Gastrocnemius medialis (tissue), 4 donors: ENCODE data around the gene MVB12A. TPM values are rescaled to one million over a fixed set of nuclear protein-coding genes. Genes with fewer than 3 reads are reported as not detected.

Source experiments
- ATAC-seq, 2 donors: fragments of 150-250 bp; one replicate each; pipeline ENCODE4 v1.9.1; 2016
- DNase-seq, 2 donors: peaks; one replicate each; pipeline ENCODE4 v3.0.0-alpha.2; 2019
- H3K27ac ChIP-seq, 4 donors: fragments of 200-600 bp; sonication (generic); 1 replicate in 1 of 4; 2 replicates in 3 of 4; pipeline ENCODE4 v1.5.1; 2016 to 2018; ENCODE audit warnings: mild to moderate bottlenecking in 2 of 4, moderate library complexity in 1 of 4
- H3K27me3 ChIP-seq, 3 donors: fragments of 200-600 bp; sonication (generic) in 2 of 3; 1 replicate in 1 of 3; 2 replicates in 2 of 3; pipeline versions ENCODE4 v1.5.1 to v1.6.0; 2016 to 2019; ENCODE audit warnings: mild to moderate bottlenecking in 1 of 3, moderate library complexity in 1 of 3
- H3K36me3 ChIP-seq, 2 donors: fragments of 200-600 bp; sonication (generic) in 1 of 2; one replicate each; pipeline ENCODE4 v1.5.1; 2017 to 2018
- H3K4me1 ChIP-seq, 2 donors: fragments of 200-600 bp; sonication (generic) in 1 of 2; one replicate each; pipeline ENCODE4 v1.5.1; 2016 to 2017; ENCODE audit warnings: mild to moderate bottlenecking in 2 of 2
- H3K4me3 ChIP-seq, 4 donors: fragments of 200-600 bp; sonication (generic) in 3 of 4; 1 replicate in 1 of 4; 2 replicates in 3 of 4; pipeline ENCODE4 v1.5.1; 2016 to 2019; ENCODE audit warnings: mild to moderate bottlenecking in 2 of 4
- H3K9me3 ChIP-seq, 3 donors: fragments of 200-600 bp; sonication (generic) in 2 of 3; 1 replicate in 1 of 3; 2 replicates in 2 of 3; pipeline ENCODE4 v1.5.1; 2016 to 2019
- POLR2A ChIP-seq, 2 donors: fragments of 450-650 bp; IDR thresholded peaks; one replicate each; pipeline ENCODE4 v1.6.1; 2017; ENCODE audit warnings: antibody characterized with exemption in 2 of 2, mild to moderate bottlenecking in 2 of 2, moderate library complexity in 2 of 2
- in situ Hi-C, 4 donors: fragments of 200-750 bp; cut with MboI; loops; one replicate each; pipeline versions ENCODE4 v1.15.0 to v1.8.0; 2017; ENCODE audit warnings: low sequenced_read_pairs in 4 of 4
- intact Hi-C: fragments of 100-400 bp; cut with DNase I; formaldehyde crosslinking; loops from one replicate; pipeline ENCODE4 v1.15.1; 2023; ENCODE audit warnings: low total_unique reads
- total RNA-seq, 4 donors: library from RNA; depleted of rRNA; stranded (reverse); fragments of >200 nt; gene quantifications; one replicate each; pipeline versions ENCODE4 v1.1.0 to v1.2.3, GENCODE V29; 2016
- TF ChIP-seq, protein P1 (sequence below), 5 experiments: fragments of 450-650 bp in 3 of 5; fragments of 200-600 bp in 2 of 5; sonication (generic) in 2 of 5; IDR thresholded peaks in 4 of 5; conservative IDR thresholded peaks in 1 of 5; 1 replicate in 4 of 5; 2 replicates in 1 of 5; pipeline ENCODE4 v1.5.1; 2016 to 2019; ENCODE audit warnings: antibody characterized with exemption in 5 of 5, mild to moderate bottlenecking in 3 of 5, moderate library complexity in 3 of 5

Gene MVB12A
- total RNA-seq, 4 donors from 2014 or later = 35.8 to 62.7 (median 52.3) TPM

DNA sequence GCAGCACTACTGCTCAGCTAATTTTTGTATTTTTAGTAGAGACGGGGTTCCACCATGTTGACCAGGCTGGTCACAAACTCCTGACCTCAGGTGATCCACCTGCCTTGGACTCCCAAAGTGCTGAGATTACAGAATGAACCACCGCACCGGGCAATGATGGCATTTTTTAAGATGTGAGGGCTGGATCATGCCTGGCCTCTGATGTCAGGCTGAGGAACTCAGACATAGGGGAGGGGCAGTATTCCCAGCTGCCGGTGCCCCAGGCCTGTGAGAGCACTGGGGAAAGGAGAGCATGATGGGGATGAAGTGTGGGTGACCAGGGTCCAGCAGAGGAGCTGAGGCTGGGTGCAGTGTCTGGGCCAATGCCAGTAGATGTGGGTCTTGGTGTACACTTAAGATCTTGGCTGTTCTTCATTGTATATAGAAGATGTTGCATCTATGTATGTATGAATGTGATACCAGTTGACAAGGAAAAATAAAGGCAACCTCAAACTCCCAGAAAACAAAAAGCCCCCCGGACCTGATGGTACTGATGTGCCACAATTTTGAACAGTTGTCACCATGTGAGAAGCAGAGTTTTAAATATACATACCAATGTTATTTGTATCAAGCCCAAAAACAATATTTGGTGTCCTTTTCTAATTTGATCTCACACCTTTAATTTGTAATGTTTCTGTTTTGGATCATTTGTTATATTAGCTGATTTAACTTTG, 39.3 kb upstream of the MVB12A start:
- H3K9me3 ChIP-seq = no peaks in the 10 kb centered on the region
- ATAC-seq (no peak), DNase-seq (no peak)
- no peak for TF ChIP-seq POLR2A (IDR thresholded peaks at IDR 0.05)
- TF ChIP-seq, protein P1, sequence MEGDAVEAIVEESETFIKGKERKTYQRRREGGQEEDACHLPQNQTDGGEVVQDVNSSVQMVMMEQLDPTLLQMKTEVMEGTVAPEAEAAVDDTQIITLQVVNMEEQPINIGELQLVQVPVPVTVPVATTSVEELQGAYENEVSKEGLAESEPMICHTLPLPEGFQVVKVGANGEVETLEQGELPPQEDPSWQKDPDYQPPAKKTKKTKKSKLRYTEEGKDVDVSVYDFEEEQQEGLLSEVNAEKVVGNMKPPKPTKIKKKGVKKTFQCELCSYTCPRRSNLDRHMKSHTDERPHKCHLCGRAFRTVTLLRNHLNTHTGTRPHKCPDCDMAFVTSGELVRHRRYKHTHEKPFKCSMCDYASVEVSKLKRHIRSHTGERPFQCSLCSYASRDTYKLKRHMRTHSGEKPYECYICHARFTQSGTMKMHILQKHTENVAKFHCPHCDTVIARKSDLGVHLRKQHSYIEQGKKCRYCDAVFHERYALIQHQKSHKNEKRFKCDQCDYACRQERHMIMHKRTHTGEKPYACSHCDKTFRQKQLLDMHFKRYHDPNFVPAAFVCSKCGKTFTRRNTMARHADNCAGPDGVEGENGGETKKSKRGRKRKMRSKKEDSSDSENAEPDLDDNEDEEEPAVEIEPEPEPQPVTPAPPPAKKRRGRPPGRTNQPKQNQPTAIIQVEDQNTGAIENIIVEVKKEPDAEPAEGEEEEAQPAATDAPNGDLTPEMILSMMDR (IDR thresholded peaks at IDR 0.05 in 4 of 5, conservative IDR thresholded peaks at IDR 0.05 in 1 of 5) = no peak
- H3K4me3 ChIP-seq = no peak overlapping the region
- H3K27me3 ChIP-seq = no peaks in the 10 kb centered on the region
- intact Hi-C loops (no loop called here), in situ Hi-C loops (no loop called here)
- peak overlapping the region in 1 of 4 donors; percentile 48 for H3K27ac ChIP-seq
- H3K36me3 ChIP-seq = no peaks in the 10 kb centered on the region
- peaks cover 11 to 15% of the 10 kb centered on the region in 2 donors for H3K4me1 ChIP-seq

DNA sequence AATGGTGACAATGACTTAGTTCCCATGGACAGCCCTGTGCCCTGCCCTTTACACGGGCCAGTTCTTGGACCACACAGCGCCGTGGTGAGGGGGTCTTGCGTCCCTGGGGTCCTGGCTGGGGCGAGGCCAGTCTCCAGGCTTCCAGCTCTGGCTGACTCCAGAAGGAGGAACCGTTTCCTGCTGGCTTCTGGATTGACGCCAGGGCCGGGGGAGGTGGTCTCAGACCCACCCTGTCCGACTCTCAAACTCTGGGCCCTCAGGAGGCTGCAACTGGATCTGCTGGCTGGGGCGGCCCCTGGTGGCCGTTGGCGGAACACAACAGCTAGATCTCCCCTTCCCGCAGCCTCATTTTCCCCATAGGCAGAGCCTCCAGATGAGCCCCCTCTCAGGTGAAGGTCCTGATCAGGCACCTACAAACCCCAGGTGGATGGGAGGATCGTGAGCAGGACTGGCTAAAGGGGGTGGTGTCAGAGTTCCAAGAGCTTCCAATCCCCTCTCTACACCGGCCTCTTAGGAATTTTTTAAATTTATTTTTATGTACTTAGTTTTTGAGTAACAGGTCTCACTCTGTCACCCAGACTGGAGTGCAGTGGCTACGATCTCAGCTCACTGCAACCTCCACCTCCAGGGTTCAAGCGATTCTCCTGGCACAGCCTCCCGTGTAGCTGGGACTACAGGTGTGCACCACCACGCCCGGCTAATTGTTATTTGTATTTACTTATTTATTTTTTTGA, 33.8 kb upstream of the MVB12A start:
- no peak overlapping the region for H3K4me3 ChIP-seq
- intact Hi-C loops (loop anchor here (1.0 kb wide), 1 partner anchor 40 kb away; no protein-coding TSS in a partner anchor), in situ Hi-C loops (loop anchor here (5.0 kb wide), 1 partner anchor 39 kb away; no protein-coding TSS in a partner anchor)
- peak in 1 of 2 donors; percentile 44 for DNase-seq
- peaks cover 8 to 16% (median 15%) of the 10 kb centered on the region in 3 donors for H3K27me3 ChIP-seq
- ATAC-seq = peak; percentile 50 to 58
- H3K36me3 ChIP-seq = no peaks in the 10 kb centered on the region
- peaks cover 4 to 6% of the 10 kb centered on the region in 2 donors for H3K4me1 ChIP-seq
- H3K9me3 ChIP-seq = no peaks in the 10 kb centered on the region
- H3K27ac ChIP-seq = no peak overlapping the region
- TF ChIP-seq, protein P1 (IDR thresholded peaks at IDR 0.05 in 4 of 5, conservative IDR thresholded peaks at IDR 0.05 in 1 of 5) = peak; percentile 87 to 96 (median 92)
- TF ChIP-seq POLR2A (IDR thresholded peaks at IDR 0.05) = no peak

DNA sequence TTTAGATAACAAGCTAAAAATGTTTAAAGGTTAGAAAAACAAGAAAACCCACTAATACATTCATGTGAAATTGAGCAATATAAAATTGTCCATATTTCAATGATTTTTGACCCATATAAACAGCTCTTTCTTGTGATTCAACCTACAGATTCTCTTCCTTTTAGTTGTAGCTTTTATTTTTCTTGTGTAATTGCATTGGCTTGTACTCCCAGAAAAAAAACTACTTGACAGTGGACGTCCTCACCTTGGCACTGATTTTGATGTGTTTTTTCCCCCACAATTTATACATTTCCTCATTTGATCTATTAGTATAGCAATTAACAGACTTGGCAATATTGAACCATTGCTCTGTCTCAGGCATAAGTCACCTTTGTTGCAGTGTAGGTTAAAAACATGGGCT, 30.6 kb upstream of the MVB12A start:
- ATAC-seq (no peak), DNase-seq (no peak)
- Histone ChIP-seq H3K27me3 (peaks cover 16 to 29% (median 27%) of the 10 kb centered on the region in 3 donors), H3K36me3 (no peaks in the 10 kb centered on the region), H3K4me3 (no peak overlapping the region), H3K4me1 (peaks cover 6% of the 10 kb centered on the region in 2 donors), H3K27ac (no peak overlapping the region), H3K9me3 (no peaks in the 10 kb centered on the region)
- TF ChIP-seq, protein P1 (IDR thresholded peaks at IDR 0.05 in 4 of 5, conservative IDR thresholded peaks at IDR 0.05 in 1 of 5) = no peak
- TF ChIP-seq POLR2A (IDR thresholded peaks at IDR 0.05) = no peak
- intact Hi-C loops (no loop called here), in situ Hi-C loops (loop anchor here (5.0 kb wide), 1 partner anchor 42 kb away; no protein-coding TSS in a partner anchor)

DNA sequence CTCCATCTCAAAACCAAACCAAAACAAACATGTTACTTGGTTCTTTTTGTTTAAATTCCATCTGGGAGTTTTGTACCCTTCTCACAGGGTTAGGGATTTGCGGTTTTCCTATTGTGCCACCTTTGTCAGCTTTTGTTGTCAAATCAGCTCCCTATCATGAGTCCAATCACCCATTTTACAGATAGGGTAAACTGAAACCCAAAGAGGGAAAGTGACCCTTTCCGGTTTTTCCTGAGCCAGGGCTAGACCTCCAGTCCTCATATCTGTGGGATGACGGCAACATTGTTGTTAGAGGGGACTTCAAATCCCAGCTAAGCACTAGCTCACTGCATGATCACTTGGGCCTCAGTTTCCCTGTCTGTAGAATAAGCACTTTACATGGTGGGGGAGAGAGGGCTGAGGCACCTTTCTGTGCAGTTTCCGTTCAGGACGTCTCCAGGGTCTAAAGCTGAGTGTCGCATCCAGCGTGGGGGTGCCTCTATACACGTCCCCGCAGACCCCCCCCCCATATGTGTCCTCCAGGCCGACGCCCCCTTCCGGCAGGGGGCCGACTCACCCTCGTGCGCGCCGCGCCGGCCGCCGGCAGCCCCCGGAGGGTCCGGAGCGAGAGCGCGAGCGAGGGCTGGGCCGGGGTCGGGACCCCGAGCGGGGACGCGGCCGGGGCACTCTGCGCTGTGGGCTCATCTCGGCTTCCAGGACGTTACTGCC, 29.7 kb upstream of the MVB12A start:
- Histone ChIP-seq H3K27me3 (peaks cover 21 to 29% (median 29%) of the 10 kb centered on the region in 3 donors), H3K36me3 (no peaks in the 10 kb centered on the region), H3K9me3 (no peaks in the 10 kb centered on the region), H3K4me3 (peak overlapping the region; percentile 41 to 56 (median 48)), H3K4me1 (peaks cover 6% of the 10 kb centered on the region in 2 donors), H3K27ac (no peak overlapping the region)
- no peak for DNase-seq
- TF ChIP-seq, protein P1 (IDR thresholded peaks at IDR 0.05 in 4 of 5, conservative IDR thresholded peaks at IDR 0.05 in 1 of 5) = no peak
- no peak for TF ChIP-seq POLR2A (IDR thresholded peaks at IDR 0.05)
- intact Hi-C loops (no loop called here), in situ Hi-C loops (loop anchor here (5.0 to 10.0 kb wide), 2 partner anchors 43 to 75 kb away; partner anchors contain the start of gene NXNL1 (in 1 of the 4))
- ATAC-seq = no peak
